Activated CD4-positive, alpha-beta T cell treated with anti-CD3 and anti-CD28 coated beads, Interleukin-2, amount 50 U/mL, for 48 hours (primary cell): ENCODE measurements around the gene SNCB.
"Not testable (repeated sequence)": the region's sequence is repeated elsewhere in the genome, so short reads cannot be mapped to it uniquely, and the experiment has no call there.

Source experiments
- DNase-seq, 2 experiments: peaks; one replicate each; pipeline ENCODE4 v3.0.0-alpha.2; 2020

SNCB gene

GRCh38 chr5:176620333-176620981 is 9.9 kb downstream of the SNCB start:
- DNase-seq, result no peak

- no peak for DNase-seq
Measured at GRCh38 chr5:176619569-176620332, 10.6 kb downstream of the SNCB start.

- peak; percentile 83 to 86 for DNase-seq
Measured at GRCh38 chr5:176619203-176619568, 11.1 kb downstream of the SNCB start.

GRCh38 chr5:176618783-176619182 is 11.6 kb downstream of the SNCB start:
- no peak for DNase-seq

- DNase-seq, result no peak
Measured at GRCh38 chr5:176616511-176616910, 13.8 kb downstream of the SNCB start.

GRCh38 chr5:176614805-176615478 is 15.4 kb downstream of the SNCB start:
- DNase-seq, result no peak

- no peak for DNase-seq
Measured at GRCh38 chr5:176612855-176613254, 17.5 kb downstream of the SNCB start.

GRCh38 chr5:176612008-176612407 is 18.3 kb downstream of the SNCB start:
- DNase-seq, result no peak

GRCh38 chr5:176611435-176611834 is 18.9 kb downstream of the SNCB start:
- peak; percentile 71 to 78 for DNase-seq

GRCh38 chr5:176610435-176610773 is 19.9 kb downstream of the SNCB start:
- DNase-seq, result no peak

GRCh38 chr5:176609724-176610434 is 20.5 kb downstream of the SNCB start, which contains the start of gene GPRIN1:
Gene GPRIN1, minus strand, starts transcription at chr5:176610156. Its CDS starts 10,322 bp downstream, at chr5:176599834.
- DNase-seq, result peak; percentile 64 to 70

- DNase-seq, result peak; percentile 30 to 41
Measured at GRCh38 chr5:176608937-176609723, 21.2 kb downstream of the SNCB start.

GRCh38 chr5:176608142-176608705 is 22.1 kb downstream of the SNCB start:
- DNase-seq, result no peak

- DNase-seq, result no peak
Measured at GRCh38 chr5:176606875-176607274, 23.5 kb downstream of the SNCB start.

- DNase-seq, result no peak
Measured at GRCh38 chr5:176606032-176606431, 24.3 kb downstream of the SNCB start.

- DNase-seq, result no peak
Measured at GRCh38 chr5:176603091-176603490, 27.2 kb downstream of the SNCB start.

GRCh38 chr5:176601901-176602482 is 28.3 kb downstream of the SNCB start:
- no peak for DNase-seq

GRCh38 chr5:176599749-176600430 is 30.4 kb downstream of the SNCB start:
- not testable (repeated sequence) for DNase-seq

- DNase-seq, result peak in 1 of 2 experiments; percentile 18
Measured at GRCh38 chr5:176597417-176598389, 32.6 kb downstream of the SNCB start.
